OCI-LY7 (cell line): ENCODE results near the gene TMEM266.

Experiments used
- EZH2phosphoT487 ChIP-seq: fragments of 200-600 bp; sonication (generic); IDR thresholded peaks from 2 replicates; pipeline ENCODE4 v1.6.1; 2018; ENCODE audit warnings: low read depth, borderline replicate concordance, mild to moderate bottlenecking, mixed run types, antibody characterized with exemption, low read length, moderate library complexity, mixed read lengths
- TF ChIP-seq, protein P1 (sequence below): fragments of 200-600 bp; sonication (generic); conservative IDR thresholded peaks from 2 replicates; pipeline ENCODE4 v1.5.1; 2014; ENCODE audit warnings: mild to moderate bottlenecking, antibody characterized with exemption, low read length, moderate library complexity, mixed read lengths

DNA sequence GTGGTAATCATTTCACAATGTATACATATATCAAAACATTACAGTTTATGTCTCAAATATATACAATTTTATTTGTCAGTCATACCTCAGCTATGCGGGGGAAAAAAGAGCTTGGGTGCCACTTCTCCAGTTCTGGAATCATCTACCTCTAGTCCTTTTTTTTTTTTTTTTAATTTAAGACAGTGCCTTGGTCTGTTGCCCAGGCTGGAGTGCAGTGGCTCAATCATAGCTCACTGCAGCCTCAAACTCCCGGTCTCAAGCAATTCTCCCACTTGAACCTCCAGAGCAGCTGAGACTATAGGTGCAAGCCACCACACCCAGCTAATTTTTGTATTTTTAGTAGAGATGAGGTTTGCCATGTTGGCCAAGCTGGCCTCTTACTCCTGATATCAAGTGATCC is 67.4 kb downstream of the TMEM266 start:
- TF ChIP-seq, protein P1, sequence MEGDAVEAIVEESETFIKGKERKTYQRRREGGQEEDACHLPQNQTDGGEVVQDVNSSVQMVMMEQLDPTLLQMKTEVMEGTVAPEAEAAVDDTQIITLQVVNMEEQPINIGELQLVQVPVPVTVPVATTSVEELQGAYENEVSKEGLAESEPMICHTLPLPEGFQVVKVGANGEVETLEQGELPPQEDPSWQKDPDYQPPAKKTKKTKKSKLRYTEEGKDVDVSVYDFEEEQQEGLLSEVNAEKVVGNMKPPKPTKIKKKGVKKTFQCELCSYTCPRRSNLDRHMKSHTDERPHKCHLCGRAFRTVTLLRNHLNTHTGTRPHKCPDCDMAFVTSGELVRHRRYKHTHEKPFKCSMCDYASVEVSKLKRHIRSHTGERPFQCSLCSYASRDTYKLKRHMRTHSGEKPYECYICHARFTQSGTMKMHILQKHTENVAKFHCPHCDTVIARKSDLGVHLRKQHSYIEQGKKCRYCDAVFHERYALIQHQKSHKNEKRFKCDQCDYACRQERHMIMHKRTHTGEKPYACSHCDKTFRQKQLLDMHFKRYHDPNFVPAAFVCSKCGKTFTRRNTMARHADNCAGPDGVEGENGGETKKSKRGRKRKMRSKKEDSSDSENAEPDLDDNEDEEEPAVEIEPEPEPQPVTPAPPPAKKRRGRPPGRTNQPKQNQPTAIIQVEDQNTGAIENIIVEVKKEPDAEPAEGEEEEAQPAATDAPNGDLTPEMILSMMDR: no peak
- no peak for TF ChIP-seq EZH2phosphoT487
